Glutamatergic neuron (in vitro differentiated cells): ENCODE measurements around the gene PELI1. TPM values are rescaled to one million over a fixed set of nuclear protein-coding genes. Genes with fewer than 3 reads are reported as not detected.

Experiments used
- DNase-seq: peaks from one replicate; pipeline ENCODE4 v3.0.0; 2022
- H3K27ac Mint-ChIP-seq: one replicate; pipeline ENCODE4 v1.8.0; 2020; ENCODE audit warnings: mild to moderate bottlenecking, mixed read lengths, inconsistent platforms; ENCODE audit not compliant: unreplicated experiment
- H3K27me3 Mint-ChIP-seq: one replicate; pipeline ENCODE4 v1.8.0; 2020; ENCODE audit warnings: mild to moderate bottlenecking, moderate library complexity, mixed read lengths, inconsistent platforms; ENCODE audit not compliant: unreplicated experiment
- H3K36me3 Mint-ChIP-seq: one replicate; pipeline ENCODE4 v1.8.0; 2020; ENCODE audit warnings: mild to moderate bottlenecking, mixed read lengths, inconsistent platforms; ENCODE audit not compliant: unreplicated experiment
- H3K4me1 Mint-ChIP-seq: one replicate; pipeline ENCODE4 v1.8.0; 2020; ENCODE audit warnings: mild to moderate bottlenecking, low read depth, mixed read lengths, inconsistent platforms; ENCODE audit not compliant: unreplicated experiment
- H3K4me3 Mint-ChIP-seq: one replicate; pipeline ENCODE4 v1.8.0; 2020; ENCODE audit warnings: mild to moderate bottlenecking, mixed read lengths, inconsistent platforms; ENCODE audit not compliant: unreplicated experiment
- H3K9me3 Mint-ChIP-seq: one replicate; pipeline ENCODE4 v1.8.0; 2020; ENCODE audit warnings: mild to moderate bottlenecking, moderate library complexity, mixed read lengths, inconsistent platforms; ENCODE audit not compliant: unreplicated experiment
- CTCF ChIP-seq: fragments of 200-600 bp; sonication (generic); IDR thresholded peaks from one replicate; pipeline ENCODE4 v1.5.0; 2021; ENCODE audit not compliant: partially characterized antibody, unreplicated experiment
- total RNA-seq: library from RNA; stranded (reverse); fragmentation: NEBNext Ultra II Directional; extraction: Animal tissue kit (Norgen Biotek cat#: 25700); gene quantifications from one replicate; pipeline ENCODE4 v1.2.1, GENCODE V29; 2021; ENCODE audit not compliant: unreplicated experiment

PELI1 gene
- total RNA-seq, 1 donor from 2014 or later: 58.2 TPM

- H3K27ac Mint-ChIP-seq: no peak overlapping the region
- H3K4me1 Mint-ChIP-seq: peaks cover 5% of the 10 kb centered on the region
- no peaks in the 10 kb centered on the region for H3K9me3 Mint-ChIP-seq
- no peak for DNase-seq
- no peaks in the 10 kb centered on the region for H3K36me3 Mint-ChIP-seq
- no peak overlapping the region for H3K4me3 Mint-ChIP-seq
- no peaks in the 10 kb centered on the region for H3K27me3 Mint-ChIP-seq
- no peak for TF ChIP-seq CTCF
Measured at GRCh38 chr2:64114912-64115277, 29.3 kb downstream of the PELI1 start.

GRCh38 chr2:64114063-64114911, 29.9 kb downstream of the PELI1 start:
- no peaks in the 10 kb centered on the region for H3K36me3 Mint-ChIP-seq
- DNase-seq: no peak
- peaks cover 3% of the 10 kb centered on the region for H3K4me1 Mint-ChIP-seq

GRCh38 chr2:64112016-64112415, 32.2 kb downstream of the PELI1 start:
- no peaks in the 10 kb centered on the region for H3K27me3 Mint-ChIP-seq
- H3K4me1 Mint-ChIP-seq: no peaks in the 10 kb centered on the region
- no peaks in the 10 kb centered on the region for H3K36me3 Mint-ChIP-seq
- no peak for TF ChIP-seq CTCF
- H3K4me3 Mint-ChIP-seq: no peak overlapping the region
- no peak overlapping the region for H3K27ac Mint-ChIP-seq
- peaks cover 2% of the 10 kb centered on the region for H3K9me3 Mint-ChIP-seq
- no peak for DNase-seq

More at GRCh38 chr2:64114063-64114911, 29.9 kb downstream of the PELI1 start:
- Mint-ChIP-seq H3K27ac (no peak overlapping the region), H3K4me3 (no peak overlapping the region), H3K27me3 (no peaks in the 10 kb centered on the region), H3K9me3 (no peaks in the 10 kb centered on the region)
- TF ChIP-seq CTCF: no peak

GRCh38 chr2:64111426-64111825, 32.8 kb downstream of the PELI1 start:
- no peak for DNase-seq
- Mint-ChIP-seq H3K4me1 (no peaks in the 10 kb centered on the region), H3K27ac (no peak overlapping the region), H3K4me3 (no peak overlapping the region), H3K9me3 (peaks cover 2% of the 10 kb centered on the region), H3K36me3 (no peaks in the 10 kb centered on the region), H3K27me3 (no peaks in the 10 kb centered on the region)
- TF ChIP-seq CTCF: no peak

GRCh38 chr2:64108666-64109241, 35.5 kb downstream of the PELI1 start:
- Mint-ChIP-seq H3K9me3 (peaks cover 2% of the 10 kb centered on the region), H3K27me3 (no peaks in the 10 kb centered on the region), H3K36me3 (no peaks in the 10 kb centered on the region), H3K4me1 (no peaks in the 10 kb centered on the region), H3K4me3 (no peak overlapping the region), H3K27ac (no peak overlapping the region)
- DNase-seq: no peak
- no peak for TF ChIP-seq CTCF
